B cell (primary cell): ENCODE data around the gene LRP5. TPM values are rescaled to one million over a fixed set of nuclear protein-coding genes. Genes with fewer than 3 reads are reported as not detected.

Experiments used
- ATAC-seq: fragments of 200-7000 bp; cut with Tn5 transposase; one replicate; pipeline ENCODE4 v1.10.0; 2021; ENCODE audit warnings: low read depth, mild to moderate bottlenecking, moderate number of reproducible peaks, moderate library complexity
- CTCF ChIA-PET: fragments of 350-600 bp; sonication (Branson Sonifier 250); formaldehyde crosslinking; loops from one replicate; lab custom pipeline; 2021; ENCODE audit warnings: antibody characterized with exemption, inconsistent platforms; lab: Charles Lee
- POLR2A ChIA-PET: fragments of 350-600 bp; sonication (Branson Sonifier 250); formaldehyde crosslinking; loops from one replicate; lab custom pipeline; 2021; ENCODE audit warnings: antibody characterized with exemption; lab: Charles Lee
- DNase-seq: peaks from one replicate; pipeline ENCODE4 v3.0.0; 2013
- H2AFZ ChIP-seq: 2 replicates; pipeline ENCODE4 v1.6.1; 2012; ENCODE audit warnings: mild to moderate bottlenecking, low read depth, low read length; ENCODE audit not compliant: insufficient read depth, poor library complexity, severe bottlenecking
- H3K27ac ChIP-seq, 2 donors: 1 replicate in 1 of 2; 2 replicates in 1 of 2; pipeline ENCODE4 v1.5.1; 2012 to 2013; ENCODE audit warnings: low read length in 2 of 2, mild to moderate bottlenecking in 2 of 2, moderate library complexity in 1 of 2
- H3K27me3 ChIP-seq, 4 experiments: fragments of 200-600 bp in 1 of 4; sonication (generic) in 1 of 4; replicated peaks in 1 of 4; 1 replicate in 2 of 4; 2 replicates in 2 of 4; pipeline versions ENCODE4 v1.6.1 to v1.7.0; 2013 to 2016; ENCODE audit warnings: low read length in 3 of 4, mild to moderate bottlenecking in 2 of 4, mixed read lengths in 1 of 4, moderate library complexity in 1 of 4; ENCODE audit not compliant: insufficient read depth in 4 of 4, control insufficient read depth in 3 of 4; ENCODE audit errors: control extremely low read depth in 1 of 4
- H3K36me3 ChIP-seq, 2 experiments: replicated peaks in 1 of 2; 1 replicate in 1 of 2; 2 replicates in 1 of 2; pipeline versions ENCODE4 v1.6.1 to v1.7.1; 2013; ENCODE audit warnings: low read length in 1 of 2; ENCODE audit not compliant: insufficient read depth in 2 of 2, control insufficient read depth in 1 of 2; ENCODE audit errors: control extremely low read depth in 1 of 2, extremely low read depth in 1 of 2
- H3K4me1 ChIP-seq, 2 donors: fragments of 200-600 bp in 1 of 2; sonication (generic) in 1 of 2; 1 replicate in 1 of 2; 2 replicates in 1 of 2; pipeline versions ENCODE4 v1.5.1 to v1.6.1; 2013 to 2017; ENCODE audit warnings: low read length in 2 of 2; ENCODE audit not compliant: control insufficient read depth in 2 of 2, insufficient read depth in 2 of 2
- H3K4me2 ChIP-seq: replicated peaks from 2 replicates; pipeline ENCODE3; 2012; ENCODE audit warnings: mild to moderate bottlenecking, low read depth, low read length; ENCODE audit not compliant: poor library complexity, severe bottlenecking
- H3K4me3 ChIP-seq, 5 experiments: fragments of 200-600 bp in 1 of 5; sonication (generic) in 1 of 5; 1 replicate in 3 of 5; 2 replicates in 2 of 5; pipeline versions ENCODE4 v1.5.1 to v1.7.0; 2011 to 2016; ENCODE audit warnings: low read length in 4 of 5, mild to moderate bottlenecking in 4 of 5, low read depth in 2 of 5, control low read depth in 1 of 5, moderate library complexity in 1 of 5; ENCODE audit not compliant: insufficient read depth in 1 of 5; ENCODE audit errors: control extremely low read depth in 1 of 5, extremely low read depth in 1 of 5
- H3K79me2 ChIP-seq: fragments of 200-600 bp; sonication (generic); one replicate; pipeline ENCODE4 v1.6.0; 2016; ENCODE audit warnings: low read length; ENCODE audit not compliant: control insufficient read depth, insufficient read depth
- H3K9ac ChIP-seq: fragments of 200-600 bp; sonication (generic); 2 replicates; pipeline ENCODE4 v1.6.1; 2017; ENCODE audit warnings: mild to moderate bottlenecking, low read length, moderate library complexity
- H3K9me3 ChIP-seq, 3 donors: one replicate each; pipeline versions ENCODE4 v1.6.1 to v1.7.1; 2013; ENCODE audit warnings: low read length in 2 of 3; ENCODE audit not compliant: control insufficient read depth in 2 of 3, insufficient read depth in 1 of 3; ENCODE audit errors: control extremely low read depth in 1 of 3
- H4K20me1 ChIP-seq: 2 replicates; pipeline ENCODE4 v1.6.0; 2012; ENCODE audit warnings: mild to moderate bottlenecking, low read length; ENCODE audit not compliant: insufficient read depth, control insufficient read depth, poor library complexity, severe bottlenecking
- H3K27ac Mint-ChIP-seq: one replicate; pipeline ENCODE4 v1.8.0; 2021; ENCODE audit warnings: mixed read lengths
- H3K27me3 Mint-ChIP-seq: one replicate; pipeline ENCODE4 v1.8.0; 2021; ENCODE audit warnings: mixed read lengths
- H3K4me1 Mint-ChIP-seq: one replicate; pipeline ENCODE4 v1.8.0; 2021; ENCODE audit warnings: mixed read lengths
- H3K4me3 Mint-ChIP-seq: one replicate; pipeline ENCODE4 v1.8.0; 2021; ENCODE audit warnings: mixed read lengths
- H3K9me3 Mint-ChIP-seq: one replicate; pipeline ENCODE4 v1.8.0; 2022; ENCODE audit warnings: mixed read lengths; ENCODE audit not compliant: insufficient read depth
- CTCF ChIP-seq: fragments of 200-600 bp; IDR thresholded peaks from one replicate; pipeline ENCODE4 v1.8.0; 2022; ENCODE audit warnings: antibody characterized with exemption, mild to moderate bottlenecking
- EZH2 ChIP-seq: IDR thresholded peaks from 2 replicates; pipeline ENCODE4 v1.6.1; 2012; ENCODE audit warnings: borderline replicate concordance, low read depth, mild to moderate bottlenecking, moderate library complexity, low read length; ENCODE audit not compliant: insufficient read depth, poor library complexity, severe bottlenecking
- WGBS: methylation state at CpG from one replicate; pipeline ENCODE4 v1.1.5; 2013; ENCODE audit warnings: missing lambda C conversion rate; ENCODE audit not compliant: insufficient coverage; 5-methylcytosine and 5-hydroxymethylcytosine counted together
- intact Hi-C: fragments of 100-400 bp; cut with micrococcal nuclease; formaldehyde crosslinking; loops from one replicate; pipeline ENCODE4 v1.10.0; 2022
- polyA plus RNA-seq: library from polyadenylated mRNA; depleted of rRNA; stranded (reverse); fragments of >200 nt; gene quantifications from 2 replicates; pipeline ENCODE4 v1.2.3, GENCODE V29; 2012
- total RNA-seq, 2 donors: library from RNA; stranded (reverse); fragments of 120-200 nt in 1 of 2; gene quantifications; 1 replicate in 1 of 2; 2 replicates in 1 of 2; pipeline versions ENCODE4 v1.2.3 to v1.2.4, GENCODE V29; 2013 to 2022

The LRP5 gene
- total and polyA plus RNA-seq, 2 donors (not counting 1 experiment from before 2014, with no cell fraction given): 2.4 to 13.9 TPM

DNA sequence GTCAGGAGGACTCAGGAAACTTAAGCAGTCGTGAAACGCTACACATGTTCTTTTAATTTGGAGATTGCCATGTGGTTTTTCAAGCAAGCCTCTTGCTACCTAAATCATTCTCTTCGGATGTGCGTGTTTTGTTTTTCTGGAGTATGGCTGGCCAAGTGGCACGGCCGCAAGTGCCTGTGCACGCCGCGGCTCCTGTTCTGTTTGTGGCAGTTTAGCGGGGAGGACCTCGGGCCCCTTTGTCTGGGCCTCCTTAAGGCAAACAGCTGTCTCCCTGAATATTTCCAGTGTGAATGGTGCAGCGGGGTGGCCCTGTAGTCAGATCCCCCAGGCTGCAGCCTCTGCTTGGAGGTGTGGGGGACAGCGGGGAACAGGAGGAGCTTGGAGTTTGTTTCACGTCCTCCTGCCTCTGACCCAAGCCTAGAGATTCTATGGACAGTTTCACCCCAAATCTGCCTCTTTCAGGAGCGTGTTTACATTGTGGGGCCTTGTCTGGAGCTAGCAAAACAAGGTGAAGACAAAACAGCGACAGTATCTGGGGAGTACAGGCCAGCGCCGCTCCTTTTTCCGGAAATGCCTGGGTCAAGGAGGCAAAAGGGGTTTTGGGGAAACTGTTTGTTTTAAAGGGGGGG is 1.3 kb downstream of the LRP5 start:
- Histone ChIP-seq H3K36me3 (no peaks in the 10 kb centered on the region), H3K4me2 (peak overlapping the region; percentile 93), H2AFZ (peak overlapping the region; percentile 71), H3K79me2 (no peaks in the 10 kb centered on the region), H3K4me3 (peak overlapping the region; percentile 21 to 62 (median 42)), H3K9ac (peak overlapping the region; percentile 60), H3K27ac (no peak overlapping the region), H3K4me1 (peaks cover 14 to 17% of the 10 kb centered on the region in 2 donors), H3K27me3 (peaks cover 0 to 46% (median 17%) of the 10 kb centered on the region in 4 experiments), H3K9me3 (peaks cover 0 to 4% (median 0%) of the 10 kb centered on the region in 3 donors), H4K20me1 (peaks cover 8% of the 10 kb centered on the region)
- peaks cover 14% of the 10 kb centered on the region for H3K4me1 Mint-ChIP-seq
- WGBS: 15% methylated on average over 15 of the region's 19 CpGs
- ChIA-PET CTCF (interaction anchor here (0.9 kb wide), 1 partner anchor 15 kb away, joined by 4 read pairs; no protein-coding TSS in a partner anchor), POLR2A (interaction anchor here (0.6 kb wide), 1 partner anchor 14 kb away, joined by 4 read pairs; no protein-coding TSS in a partner anchor)
- peak overlapping the region; percentile 84 for H3K4me3 Mint-ChIP-seq
- H3K9me3 Mint-ChIP-seq: no peaks in the 10 kb centered on the region
- intact Hi-C loops: loop anchor here (5.0 kb wide), 1 partner anchor 69 kb away; no protein-coding TSS in a partner anchor
- peaks cover 22% of the 10 kb centered on the region for H3K27me3 Mint-ChIP-seq
- H3K27ac Mint-ChIP-seq: peak overlapping the region; percentile 71
- ATAC-seq (no peak), DNase-seq (no peak)
- TF ChIP-seq CTCF: no peak
- no peak for TF ChIP-seq EZH2
